Measurements from ENCODE around the gene IL1RAP.

Gene IL1RAP

DNA sequence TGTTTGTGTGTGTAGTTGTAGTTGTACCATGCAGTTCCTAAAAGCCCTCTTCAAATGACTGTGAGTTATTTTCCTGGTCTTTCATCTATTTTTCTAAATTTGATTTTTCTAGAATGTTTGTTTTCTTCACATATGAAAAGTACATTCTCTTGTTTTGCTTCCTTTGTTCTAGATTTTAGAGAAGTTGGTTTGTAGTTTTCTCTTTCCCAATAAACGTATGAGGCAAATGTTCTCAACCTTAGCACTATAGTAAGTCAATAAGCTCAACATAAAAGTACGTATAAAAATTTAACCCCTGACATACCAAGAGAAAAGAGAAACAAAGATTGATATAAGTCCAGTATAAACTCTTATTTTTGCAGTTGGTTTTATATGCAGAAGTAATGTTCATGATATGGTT lies 74.7 kb downstream of the IL1RAP start:
- H3K4me3 Mint-ChIP-seq: no peak overlapping the region
- no peaks in the 10 kb centered on the region for H3K9me3 Mint-ChIP-seq
- H3K36me3 Mint-ChIP-seq (ENCODE audit: low read depth): peaks cover 24% of the 10 kb centered on the region
- H3K27me3 Mint-ChIP-seq: no peaks in the 10 kb centered on the region
- DNase-seq (no peak), ATAC-seq (no peak)
- H3K4me1 Mint-ChIP-seq: peaks cover 44% of the 10 kb centered on the region
- no peak overlapping the region for H3K27ac Mint-ChIP-seq

DNA sequence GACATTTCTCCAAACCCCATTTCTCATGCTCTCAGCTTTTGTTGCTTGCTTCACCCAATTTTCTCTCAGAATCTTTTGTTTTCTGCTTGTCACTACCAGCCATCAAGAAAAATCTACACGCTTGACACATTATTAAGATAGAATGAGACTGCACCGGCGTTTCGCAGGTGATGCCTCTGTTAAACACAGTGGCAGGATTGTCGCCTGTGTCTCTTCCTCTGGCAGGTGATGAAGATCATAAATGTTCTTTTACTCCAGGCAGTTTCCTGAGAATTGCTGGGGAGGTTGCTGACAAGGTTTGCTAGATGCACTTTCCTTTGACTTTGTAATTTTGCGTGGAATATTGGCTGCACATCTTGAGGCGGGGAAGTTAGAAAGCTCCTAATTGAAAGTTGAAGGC lies 75.4 kb downstream of the IL1RAP start:
- Mint-ChIP-seq H3K36me3 (ENCODE audit: low read depth) (peaks cover 28% of the 10 kb centered on the region), H3K27me3 (no peaks in the 10 kb centered on the region), H3K4me3 (no peak overlapping the region), H3K9me3 (peaks cover 4% of the 10 kb centered on the region), H3K27ac (no peak overlapping the region), H3K4me1 (peaks cover 46% of the 10 kb centered on the region)
- ATAC-seq (no peak), DNase-seq (no peak)

DNA sequence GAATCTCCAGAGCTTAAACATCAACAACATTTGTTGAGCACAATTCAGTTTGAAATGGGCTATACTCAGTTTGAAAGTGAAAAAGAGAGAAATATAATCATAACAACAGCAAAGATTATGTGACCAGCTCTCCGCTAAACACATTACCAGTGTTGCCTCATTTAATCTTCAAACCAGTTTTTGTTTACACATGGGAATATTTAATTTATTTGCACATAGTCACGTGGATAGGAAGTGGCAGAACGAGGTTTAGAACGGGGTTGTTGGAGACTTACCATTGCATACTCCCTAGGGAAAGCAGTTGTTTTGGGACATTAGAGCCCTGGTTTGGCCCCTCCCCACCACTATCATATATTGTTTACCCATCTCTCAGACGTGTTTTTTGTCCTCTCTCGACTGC lies 77.2 kb downstream of the IL1RAP start:
- ATAC-seq (no peak), DNase-seq (no peak)
- Mint-ChIP-seq H3K36me3 (ENCODE audit: low read depth) (peaks cover 29% of the 10 kb centered on the region), H3K9me3 (peaks cover 4% of the 10 kb centered on the region), H3K4me1 (peaks cover 36% of the 10 kb centered on the region), H3K27ac (no peak overlapping the region), H3K27me3 (no peaks in the 10 kb centered on the region), H3K4me3 (no peak overlapping the region)

DNA sequence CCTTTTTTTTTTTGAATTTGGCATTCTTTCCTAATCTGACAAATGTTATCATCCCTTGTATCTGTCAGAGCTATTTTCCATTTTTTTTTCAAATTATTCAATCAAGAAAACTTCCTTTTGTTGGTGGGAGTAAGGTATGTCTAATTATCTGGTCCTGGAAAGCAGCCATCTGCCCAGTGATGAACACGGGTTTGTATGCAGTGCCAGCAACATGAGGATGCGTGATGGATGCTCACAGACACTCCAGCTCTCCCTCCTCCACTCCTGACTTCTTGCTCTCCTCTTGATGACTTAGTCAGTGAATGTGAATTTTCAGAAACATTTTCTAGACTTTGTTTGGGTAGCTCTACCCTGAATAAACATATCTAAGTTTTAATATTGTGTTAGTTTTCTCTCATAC lies 79.2 kb downstream of the IL1RAP start:
- Mint-ChIP-seq H3K4me3 (no peak overlapping the region), H3K27me3 (no peaks in the 10 kb centered on the region), H3K9me3 (peaks cover 7% of the 10 kb centered on the region), H3K36me3 (ENCODE audit: low read depth) (peaks cover 29% of the 10 kb centered on the region), H3K4me1 (peaks cover 19% of the 10 kb centered on the region), H3K27ac (no peak overlapping the region)
- DNase-seq (no peak), ATAC-seq (no peak)

DNA sequence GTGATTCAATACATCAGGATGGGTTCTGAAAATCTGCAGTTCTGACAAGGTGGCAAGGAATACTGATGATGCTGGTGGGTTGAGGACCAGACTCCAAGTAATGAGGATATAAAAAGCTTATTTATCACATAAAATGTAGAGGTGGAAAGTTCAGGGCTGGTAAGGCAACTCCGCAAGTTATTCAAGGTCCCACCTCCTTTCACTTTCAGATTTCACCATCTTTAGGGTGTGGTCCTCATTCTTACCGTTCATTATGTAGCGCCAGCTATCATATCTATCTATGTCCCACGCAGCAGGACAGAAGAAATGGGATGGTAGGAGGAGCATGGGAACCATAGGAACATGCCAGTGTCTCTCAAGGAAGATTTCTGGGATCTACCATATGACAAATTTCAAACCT lies 80.3 kb downstream of the IL1RAP start:
- DNase-seq (no peak), ATAC-seq (no peak)
- Mint-ChIP-seq H3K36me3 (ENCODE audit: low read depth) (peaks cover 33% of the 10 kb centered on the region), H3K4me3 (no peak overlapping the region), H3K27me3 (no peaks in the 10 kb centered on the region), H3K4me1 (peaks cover 15% of the 10 kb centered on the region), H3K27ac (no peak overlapping the region), H3K9me3 (peaks cover 7% of the 10 kb centered on the region)

DNA sequence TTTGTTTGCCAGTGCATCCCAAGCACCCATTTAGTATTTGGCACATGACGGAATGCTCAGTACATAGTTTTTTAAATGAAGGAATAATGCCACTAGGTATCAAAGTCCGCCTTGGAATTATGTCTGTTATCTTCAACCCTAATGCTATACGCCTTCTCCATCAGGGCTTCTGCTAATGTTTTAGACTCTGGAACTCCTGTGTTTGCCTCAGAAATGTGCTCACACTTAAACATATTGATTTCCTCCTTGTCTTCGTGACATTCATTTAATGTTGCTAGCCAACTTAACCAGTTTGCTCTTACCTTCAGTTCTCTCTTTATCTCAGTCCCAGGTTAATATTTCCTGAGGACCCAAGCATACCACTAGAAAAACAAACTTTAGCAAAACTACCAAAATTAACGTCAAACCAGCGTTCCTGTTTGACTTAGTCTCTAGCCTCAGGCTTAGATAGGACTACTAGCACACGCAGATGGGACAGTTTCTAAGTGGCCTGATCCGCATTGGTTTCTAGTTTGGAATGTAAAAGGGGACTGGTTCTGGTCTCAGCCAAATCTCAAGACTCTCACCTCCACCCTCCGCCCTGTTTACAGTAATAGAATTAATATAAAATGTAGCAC lies 81.4 kb downstream of the IL1RAP start:
- no peak overlapping the region for H3K27ac Mint-ChIP-seq
- no peaks in the 10 kb centered on the region for H3K27me3 Mint-ChIP-seq
- H3K36me3 Mint-ChIP-seq (ENCODE audit: low read depth): peaks cover 33% of the 10 kb centered on the region
- no peak overlapping the region for H3K4me3 Mint-ChIP-seq
- ATAC-seq (no peak), DNase-seq (no peak)
- H3K9me3 Mint-ChIP-seq: peaks cover 7% of the 10 kb centered on the region
- H3K4me1 Mint-ChIP-seq: peaks cover 17% of the 10 kb centered on the region

DNA sequence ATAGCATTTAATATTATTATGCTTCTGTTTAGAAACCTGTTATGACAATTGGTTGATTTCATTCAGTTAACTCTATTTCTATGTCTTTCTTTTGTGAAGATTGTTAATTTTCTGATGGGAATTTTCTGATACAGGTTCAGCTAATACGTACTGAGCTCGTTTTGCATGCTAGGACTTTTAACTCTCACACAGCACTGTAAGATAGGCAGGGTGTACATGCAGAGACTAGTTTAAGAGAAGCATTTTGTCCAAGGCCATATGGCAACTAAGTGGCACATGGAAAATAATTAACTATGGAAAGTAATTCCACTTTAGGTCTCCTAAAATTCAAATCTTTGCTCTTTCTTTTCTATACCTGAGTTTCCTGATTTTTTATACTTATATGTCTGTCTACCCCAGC lies 81.9 kb downstream of the IL1RAP start:
- H3K36me3 Mint-ChIP-seq (ENCODE audit: low read depth): peaks cover 30% of the 10 kb centered on the region
- no peak overlapping the region for H3K27ac Mint-ChIP-seq
- DNase-seq: no peak
- no peaks in the 10 kb centered on the region for H3K27me3 Mint-ChIP-seq
- H3K4me3 Mint-ChIP-seq: no peak overlapping the region
- no peak for ATAC-seq
- peaks cover 7% of the 10 kb centered on the region for H3K9me3 Mint-ChIP-seq
- H3K4me1 Mint-ChIP-seq: peaks cover 17% of the 10 kb centered on the region

DNA sequence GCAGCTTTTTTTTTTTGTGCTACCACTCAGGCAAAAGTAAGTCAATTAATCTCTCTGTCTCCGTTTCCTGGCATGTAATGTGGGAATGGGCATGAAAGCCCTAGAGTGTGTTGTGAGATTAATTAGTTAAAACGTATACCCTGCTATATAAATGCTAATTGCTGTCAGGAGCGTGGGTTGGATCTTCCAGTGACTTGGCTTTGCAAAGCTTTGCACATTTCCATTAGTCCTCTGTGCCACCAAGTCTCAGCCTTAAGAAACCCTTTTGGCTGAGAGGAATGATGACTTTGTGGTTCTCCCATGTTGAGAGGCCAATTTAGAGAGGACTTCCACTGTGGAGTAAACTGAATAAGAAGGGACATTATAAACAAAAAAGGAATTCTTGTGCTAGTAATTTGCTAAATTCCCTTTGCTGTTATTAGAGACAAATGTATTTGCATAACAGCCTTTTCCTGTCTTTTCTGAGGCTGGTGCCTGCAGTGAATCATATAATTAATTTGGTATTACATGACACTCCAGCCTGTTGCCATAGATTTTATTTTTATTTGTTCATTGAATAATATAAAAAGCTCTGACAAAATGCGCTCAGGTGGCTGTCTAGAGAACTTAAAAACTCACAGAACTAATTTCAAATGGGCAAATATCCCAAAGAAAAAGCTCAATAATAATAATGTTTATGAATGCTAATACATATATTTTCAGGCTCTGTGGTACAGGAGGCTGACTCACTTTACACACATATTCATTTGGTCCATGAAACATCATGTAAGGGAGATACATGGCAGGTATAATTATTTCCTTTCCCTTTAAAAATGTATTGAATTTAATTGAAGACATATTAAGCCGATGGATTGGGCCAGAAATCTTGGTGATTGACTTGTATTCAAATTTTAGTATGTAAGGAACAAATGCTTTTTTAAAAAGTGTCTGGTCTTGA lies 82.7 kb downstream of the IL1RAP start:
- peaks cover 17% of the 10 kb centered on the region for H3K4me1 Mint-ChIP-seq
- DNase-seq: no peak

DNA sequence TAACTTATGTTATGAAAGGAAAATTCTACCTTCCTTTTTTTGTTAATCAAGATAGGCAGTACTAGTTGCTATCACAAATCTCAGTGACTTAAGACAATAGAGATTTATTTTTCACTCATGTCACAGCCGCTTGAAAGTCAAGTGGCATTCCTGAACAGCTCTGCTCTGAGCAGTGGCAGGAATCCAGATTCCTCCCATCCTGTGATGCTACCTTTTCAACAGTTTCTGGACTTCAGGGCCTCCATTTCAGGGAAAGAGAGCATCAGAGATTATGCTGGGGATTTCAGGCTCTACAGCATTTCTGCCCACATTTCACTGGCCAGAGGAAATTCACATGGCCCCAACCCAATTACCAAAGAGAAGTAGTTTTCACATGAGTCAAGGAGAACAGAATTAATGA lies 83.4 kb downstream of the IL1RAP start:
- H3K9me3 Mint-ChIP-seq: peaks cover 7% of the 10 kb centered on the region
- H3K36me3 Mint-ChIP-seq (ENCODE audit: low read depth): peaks cover 27% of the 10 kb centered on the region
- H3K4me3 Mint-ChIP-seq: no peak overlapping the region
- no peak overlapping the region for H3K27ac Mint-ChIP-seq
- H3K27me3 Mint-ChIP-seq: no peaks in the 10 kb centered on the region
- no peak for DNase-seq
- ATAC-seq: no peak
- H3K4me1 Mint-ChIP-seq: peaks cover 17% of the 10 kb centered on the region

More for the DNA sequence above, 82.7 kb downstream of the IL1RAP start:
- peaks cover 28% of the 10 kb centered on the region for H3K36me3 Mint-ChIP-seq (ENCODE audit: low read depth)
- H3K9me3 Mint-ChIP-seq: peaks cover 7% of the 10 kb centered on the region
- ATAC-seq: no peak
- no peak overlapping the region for H3K4me3 Mint-ChIP-seq
- no peaks in the 10 kb centered on the region for H3K27me3 Mint-ChIP-seq
- no peak overlapping the region for H3K27ac Mint-ChIP-seq

DNA sequence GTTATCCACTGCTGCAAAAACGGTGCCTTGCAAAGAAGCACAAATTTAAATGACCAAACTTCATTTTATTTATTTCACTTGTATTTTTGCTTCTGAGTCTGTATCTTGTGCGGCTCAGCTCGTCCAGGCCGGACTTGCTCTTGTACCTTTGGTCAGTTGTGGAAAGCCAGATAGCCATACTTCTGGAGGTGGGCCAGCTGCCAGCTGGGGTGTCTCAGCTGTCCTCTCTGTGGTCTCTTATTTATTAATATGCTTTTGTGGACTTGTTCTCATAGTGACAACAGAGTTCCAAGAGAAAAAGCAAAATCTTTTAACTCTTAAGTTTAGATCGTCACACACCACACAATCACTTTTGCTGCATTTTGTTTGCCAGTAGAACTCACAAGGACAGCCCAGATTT lies 87.7 kb downstream of the IL1RAP start:
- no peak for DNase-seq
- peaks cover 42% of the 10 kb centered on the region for H3K36me3 Mint-ChIP-seq (ENCODE audit: low read depth)
- H3K4me3 Mint-ChIP-seq: no peak overlapping the region
- ATAC-seq: no peak
- H3K9me3 Mint-ChIP-seq: peaks cover 7% of the 10 kb centered on the region
- peaks cover 5% of the 10 kb centered on the region for H3K4me1 Mint-ChIP-seq
- H3K27ac Mint-ChIP-seq: no peak overlapping the region
- no peaks in the 10 kb centered on the region for H3K27me3 Mint-ChIP-seq

DNA sequence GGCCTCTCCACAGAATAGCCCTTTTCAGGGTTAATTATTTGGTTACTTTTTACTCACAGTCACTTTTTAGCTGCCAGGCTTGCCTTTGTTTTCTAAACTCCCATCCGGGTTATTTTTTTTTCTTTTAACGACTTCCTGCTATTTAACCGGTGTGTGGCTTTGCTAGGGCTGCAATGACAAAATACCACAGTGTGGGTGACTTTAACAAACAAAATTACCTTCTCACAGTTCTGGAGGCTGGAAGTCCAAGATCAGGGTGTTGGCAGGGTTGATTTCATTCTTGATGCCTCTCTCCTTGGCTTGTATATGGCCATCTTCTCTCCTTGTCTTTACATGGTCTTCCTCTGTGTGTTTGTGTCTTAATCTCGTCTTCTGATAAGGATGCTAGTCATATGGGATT lies 91.5 kb downstream of the IL1RAP start:
- ATAC-seq: no peak
- DNase-seq: no peak
- Mint-ChIP-seq H3K27me3 (no peaks in the 10 kb centered on the region), H3K4me3 (no peak overlapping the region), H3K36me3 (ENCODE audit: low read depth) (peaks cover 47% of the 10 kb centered on the region), H3K27ac (peak overlapping the region; percentile 52), H3K9me3 (peaks cover 4% of the 10 kb centered on the region), H3K4me1 (peaks cover 3% of the 10 kb centered on the region)

DNA sequence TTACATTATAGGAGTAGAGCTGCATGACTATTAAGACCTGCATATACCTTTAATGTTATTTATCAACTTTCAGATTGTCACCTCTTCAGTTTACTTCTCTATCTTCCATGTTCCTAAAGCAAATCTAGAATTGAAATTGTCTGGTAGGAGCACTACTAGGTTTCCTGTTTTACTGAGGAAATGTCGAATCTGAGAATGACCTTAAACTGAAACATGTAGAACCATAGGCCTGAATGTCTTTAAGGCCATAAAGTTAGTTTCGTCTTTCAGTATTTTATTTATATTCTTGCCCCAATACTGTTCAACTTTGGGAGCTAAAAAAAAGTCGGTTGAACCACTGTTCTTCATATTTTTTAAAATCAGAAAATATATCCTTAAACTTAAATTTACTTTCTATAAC lies 92.7 kb downstream of the IL1RAP start:
- Mint-ChIP-seq H3K4me3 (no peak overlapping the region), H3K27ac (no peak overlapping the region), H3K4me1 (peaks cover 3% of the 10 kb centered on the region), H3K36me3 (ENCODE audit: low read depth) (peaks cover 48% of the 10 kb centered on the region), H3K9me3 (peaks cover 4% of the 10 kb centered on the region), H3K27me3 (no peaks in the 10 kb centered on the region)
- ATAC-seq (no peak), DNase-seq (no peak)

DNA sequence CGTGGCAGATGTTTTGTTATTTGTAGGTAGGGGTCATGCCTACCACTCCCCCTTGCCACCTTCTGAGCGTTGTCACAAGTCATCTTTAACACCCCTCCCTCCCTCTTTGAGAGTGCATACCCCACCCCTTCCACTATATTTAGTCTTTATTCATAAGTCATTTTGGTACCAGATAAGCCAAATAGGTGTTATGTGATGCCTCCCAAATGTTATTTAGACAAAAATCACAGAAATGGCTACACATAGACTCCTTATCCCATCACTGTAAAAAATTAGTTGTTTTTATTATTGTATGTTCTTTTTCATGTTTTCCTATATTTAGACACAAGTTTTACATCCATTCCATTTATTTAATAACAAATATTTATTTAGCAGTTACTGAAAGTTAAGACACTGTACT lies 93.1 kb downstream of the IL1RAP start:
- H3K4me3 Mint-ChIP-seq: no peak overlapping the region
- no peaks in the 10 kb centered on the region for H3K27me3 Mint-ChIP-seq
- DNase-seq (no peak), ATAC-seq (no peak)
- H3K27ac Mint-ChIP-seq: no peak overlapping the region
- H3K9me3 Mint-ChIP-seq: peaks cover 4% of the 10 kb centered on the region
- peaks cover 3% of the 10 kb centered on the region for H3K4me1 Mint-ChIP-seq
- peaks cover 46% of the 10 kb centered on the region for H3K36me3 Mint-ChIP-seq (ENCODE audit: low read depth)

DNA sequence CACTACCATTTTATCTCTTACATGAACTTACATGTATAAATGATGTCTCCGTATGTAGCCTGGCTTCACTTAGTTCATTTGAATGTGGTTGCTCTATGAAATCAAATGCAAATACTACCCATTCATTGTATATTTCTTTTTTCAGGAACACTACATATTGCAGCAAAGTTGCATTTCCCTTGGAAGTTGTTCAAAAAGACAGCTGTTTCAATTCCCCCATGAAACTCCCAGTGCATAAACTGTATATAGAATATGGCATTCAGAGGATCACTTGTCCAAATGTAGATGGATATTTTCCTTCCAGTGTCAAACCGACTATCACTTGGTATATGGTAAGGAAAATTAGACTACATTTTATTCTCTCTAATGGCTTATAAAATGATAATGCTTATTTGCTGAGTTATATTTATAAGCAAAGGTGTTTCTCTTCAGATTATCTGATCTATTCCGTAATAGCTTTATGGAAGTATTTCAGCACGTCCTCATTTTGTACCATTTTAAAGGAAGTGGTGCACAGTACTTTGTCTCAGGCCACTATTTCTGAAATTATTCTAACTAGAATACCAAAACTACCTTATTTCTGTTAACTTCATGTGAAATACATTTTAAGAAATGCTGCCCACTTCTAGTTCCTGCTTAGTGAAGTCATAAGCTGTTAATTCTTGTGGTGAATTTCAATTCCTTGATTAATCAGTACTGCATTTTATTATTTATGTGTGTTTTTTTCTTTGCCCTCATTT lies 95.1 kb downstream of the IL1RAP start:
- ATAC-seq (no peak), DNase-seq (no peak)
- peaks cover 49% of the 10 kb centered on the region for H3K36me3 Mint-ChIP-seq (ENCODE audit: low read depth)
- no peak overlapping the region for H3K4me3 Mint-ChIP-seq
- peaks cover 5% of the 10 kb centered on the region for H3K4me1 Mint-ChIP-seq
- peaks cover 7% of the 10 kb centered on the region for H3K9me3 Mint-ChIP-seq
- H3K27ac Mint-ChIP-seq: no peak overlapping the region
- no peaks in the 10 kb centered on the region for H3K27me3 Mint-ChIP-seq
